Measurements from ENCODE around the gene SYNE1.
"Not testable (repeated sequence)": the region's sequence is repeated elsewhere in the genome, so short reads cannot be mapped to it uniquely, and the experiment has no call there.

The SYNE1 gene

DNA sequence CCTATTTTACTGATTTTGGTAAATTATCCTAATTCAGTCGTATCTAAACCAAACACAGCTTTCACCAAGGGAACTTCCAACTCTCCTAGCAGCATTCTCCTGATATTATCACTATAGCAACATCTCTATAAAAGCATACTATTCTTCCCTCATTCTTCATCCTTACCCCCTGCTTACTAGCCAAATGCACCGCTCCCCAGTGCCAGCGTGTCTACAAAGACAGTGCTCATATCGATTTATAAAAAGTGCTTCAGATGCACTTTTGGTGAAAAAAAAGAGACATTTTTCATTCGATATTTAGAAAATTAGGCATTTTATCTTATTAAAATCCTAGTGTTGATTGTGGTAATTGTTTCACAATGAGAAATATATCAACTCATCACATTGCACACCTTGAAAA, 74.0 kb downstream of the SYNE1 start:
- no peak for DNase-seq

DNA sequence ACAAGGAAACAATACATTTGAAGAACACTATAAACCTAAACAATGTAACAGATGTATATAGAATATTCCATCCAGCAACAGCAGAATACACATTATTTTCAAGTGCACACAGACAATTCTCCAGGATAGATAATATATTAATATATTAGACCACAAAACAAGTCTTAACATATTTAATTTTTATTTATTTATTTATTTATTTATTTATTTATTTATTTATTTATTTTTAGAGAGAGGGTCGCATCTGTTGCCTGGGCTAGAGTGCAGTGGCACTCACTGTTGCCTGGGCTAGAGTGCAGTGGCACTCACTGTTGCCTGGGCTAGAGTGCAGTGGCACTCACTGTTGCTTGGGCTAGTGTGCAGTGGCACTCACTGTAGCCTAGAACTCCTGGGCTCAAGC, 78.4 kb downstream of the SYNE1 start:
- DNase-seq: not testable (repeated sequence)

DNA sequence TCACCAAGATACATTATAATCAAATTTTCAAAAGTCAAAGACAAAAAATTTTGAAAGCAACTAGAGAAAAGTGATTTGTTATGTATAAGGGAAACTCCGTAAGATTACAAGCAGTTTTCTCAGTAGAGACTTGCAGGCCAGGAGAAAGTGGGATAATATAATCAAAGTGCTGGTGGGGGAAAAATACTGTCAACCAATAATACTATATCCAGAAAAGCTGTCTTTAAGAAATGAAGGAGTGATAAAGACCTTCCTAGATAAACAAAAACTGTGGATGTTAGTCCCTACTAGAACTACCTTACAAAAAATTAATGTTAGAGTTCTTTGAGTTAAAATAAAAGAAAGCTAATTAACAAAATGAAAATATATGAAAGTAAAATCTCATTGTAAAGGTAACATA, 79.7 kb downstream of the SYNE1 start:
- DNase-seq: no peak

DNA sequence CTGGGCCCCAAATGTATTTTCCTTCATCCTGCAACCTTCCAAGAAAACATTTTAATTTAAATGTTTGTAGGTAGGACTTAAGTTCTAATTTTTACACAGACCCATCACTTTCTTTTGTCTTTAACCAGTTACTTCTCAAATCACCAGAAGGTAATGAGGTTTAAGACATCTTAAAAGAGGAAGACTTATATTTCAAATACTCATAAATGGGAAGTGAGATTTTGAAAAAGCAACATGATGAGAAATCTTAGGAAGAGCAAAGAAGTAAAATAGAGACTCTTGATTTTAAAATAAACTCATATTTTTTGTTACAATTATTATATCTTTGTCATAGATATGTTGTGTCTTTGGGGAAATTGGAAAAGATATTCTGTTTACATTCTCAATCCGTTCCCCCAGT, 82.3 kb downstream of the SYNE1 start:
- no peak for DNase-seq

DNA sequence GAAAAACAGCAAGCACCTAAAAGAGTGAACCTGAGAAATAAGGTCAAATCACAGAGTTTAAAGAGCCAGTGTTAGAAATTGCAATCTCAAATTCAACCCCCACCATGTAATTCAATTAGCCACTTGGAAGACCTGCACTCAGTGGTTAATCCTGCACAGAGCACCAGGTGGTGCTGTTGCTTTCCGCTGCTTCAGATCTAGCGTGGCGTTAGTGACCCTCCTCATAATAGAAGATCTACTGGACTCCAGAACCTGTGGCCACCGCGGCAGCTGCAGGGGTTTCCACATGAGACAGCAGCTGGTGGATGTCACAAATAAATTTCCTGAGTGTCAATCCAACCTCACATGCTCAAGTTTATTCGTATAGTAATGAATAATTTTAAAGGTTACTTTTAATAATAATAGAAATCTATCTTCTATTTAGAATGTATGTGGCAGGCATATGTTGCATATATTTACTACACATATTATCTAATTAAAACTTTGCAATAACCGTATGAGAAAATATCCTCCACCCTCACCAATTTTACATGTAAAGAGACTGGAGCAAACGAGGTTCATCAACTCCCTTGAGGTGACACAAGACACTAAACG, 84.4 kb downstream of the SYNE1 start:
- DNase-seq: peak; percentile 16

DNA sequence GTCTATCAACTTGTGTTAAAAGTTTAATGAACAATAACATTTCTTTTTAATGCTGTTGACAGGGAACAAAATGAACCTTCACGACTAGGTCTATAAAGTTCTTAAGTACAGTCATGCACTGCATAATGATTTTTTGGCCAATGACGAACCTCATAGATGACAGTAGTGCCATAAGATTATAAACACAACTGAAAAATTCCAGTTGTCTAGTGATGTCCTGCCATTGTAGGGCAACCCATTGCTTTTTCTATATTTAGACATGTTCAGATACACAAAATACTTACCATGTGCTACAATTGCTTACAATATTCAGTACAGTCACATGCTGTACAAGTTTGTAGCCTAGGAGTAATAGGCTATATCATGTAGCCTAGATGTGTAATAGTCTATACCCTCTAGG, 93.6 kb downstream of the SYNE1 start:
- no peak for DNase-seq

DNA sequence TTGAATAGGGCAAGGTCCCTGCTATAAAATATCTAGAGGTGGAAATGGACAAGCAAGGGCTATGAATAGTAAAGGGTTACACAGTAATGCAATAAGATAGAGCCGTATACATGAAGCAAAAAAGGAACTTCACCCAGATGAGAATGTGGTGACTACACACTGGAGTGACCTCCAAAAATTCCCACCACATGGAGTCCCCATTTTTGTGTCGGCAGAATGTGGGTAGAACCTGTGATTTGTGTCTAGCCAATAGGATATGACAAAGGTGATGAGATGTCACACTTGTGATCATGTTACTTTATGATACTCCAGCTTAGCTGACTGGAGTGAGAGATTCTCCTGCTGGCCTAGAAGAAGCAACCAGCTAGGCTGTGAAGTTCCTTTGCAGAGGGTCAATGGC, 96.8 kb downstream of the SYNE1 start:
- no peak for DNase-seq

DNA sequence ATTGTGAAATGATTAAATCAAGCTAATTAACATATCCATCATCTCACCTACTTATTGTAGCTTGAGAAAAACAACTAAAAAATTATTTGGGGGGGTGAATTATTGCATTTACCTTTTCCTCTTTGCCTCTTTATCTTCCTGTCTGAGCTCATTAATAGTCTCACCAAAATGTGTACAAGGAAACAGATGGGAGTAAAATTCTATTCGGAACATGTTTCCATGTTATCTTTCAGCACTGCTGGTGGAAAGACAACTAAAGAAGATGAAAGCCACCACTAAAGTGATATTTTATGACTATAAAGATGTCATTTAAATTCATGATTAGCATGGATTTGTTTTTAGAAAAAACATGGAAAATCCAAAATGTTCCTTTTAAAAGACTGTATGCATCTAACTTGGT, 102.6 kb downstream of the SYNE1 start:
- no peak for DNase-seq

DNA sequence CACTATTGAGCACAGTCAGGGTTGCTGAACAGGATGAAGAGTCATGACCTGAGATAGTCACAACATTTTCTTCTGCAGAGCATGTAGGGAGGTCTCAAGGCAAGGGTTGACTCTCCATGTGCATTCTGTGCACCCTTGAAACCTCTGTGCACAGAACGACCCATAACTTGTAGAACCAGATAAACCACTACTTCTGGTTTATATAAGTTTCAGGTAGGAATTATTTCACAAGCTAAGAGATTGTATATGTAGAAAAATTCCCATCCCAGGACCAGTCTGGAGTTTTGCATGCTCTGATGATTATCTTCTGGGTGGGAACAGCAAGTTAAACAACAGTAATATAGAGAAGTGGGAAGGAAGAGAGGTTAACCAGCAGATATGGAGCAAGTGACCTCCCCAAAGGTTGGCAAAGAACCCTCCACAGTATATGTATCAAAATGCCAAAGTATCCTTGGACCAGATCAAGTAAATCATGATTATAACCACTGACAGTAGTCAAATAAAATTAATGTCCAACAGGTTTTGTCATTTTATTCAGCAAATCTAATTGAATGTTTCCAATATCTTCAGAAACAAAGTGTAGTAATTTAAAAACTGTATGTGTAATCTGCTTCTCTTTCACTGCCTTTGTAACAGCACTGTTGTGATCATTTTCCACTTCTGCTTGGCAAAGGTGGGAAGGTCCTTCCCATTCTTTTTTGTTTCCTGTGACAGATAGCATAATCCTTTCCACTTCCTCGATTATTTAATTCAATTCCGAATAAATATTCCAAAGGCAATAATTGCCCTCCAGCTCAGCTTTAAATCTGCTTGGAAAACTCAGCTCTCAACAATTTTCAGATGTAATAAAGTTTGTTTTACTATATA, 104.4 kb downstream of the SYNE1 start:
- no peak for DNase-seq

DNA sequence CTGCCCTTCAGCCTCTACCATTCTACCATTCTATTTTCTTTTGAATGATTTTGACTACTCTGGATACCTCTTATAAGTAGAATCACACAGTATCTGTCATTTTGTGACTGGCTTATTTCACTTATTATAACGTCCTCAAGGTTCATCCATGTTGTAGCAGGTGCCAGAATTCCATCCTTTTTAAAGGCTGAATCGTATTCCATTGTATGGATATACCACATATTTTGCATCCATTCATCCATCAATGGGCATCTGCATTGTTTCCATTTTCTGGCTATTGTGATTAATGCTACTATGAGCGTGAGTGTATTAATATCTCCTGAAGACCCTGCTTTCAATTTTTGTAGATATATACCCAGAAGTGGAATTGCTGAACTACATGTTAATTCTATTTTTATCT, 105.5 kb downstream of the SYNE1 start:
- no peak for DNase-seq

DNA sequence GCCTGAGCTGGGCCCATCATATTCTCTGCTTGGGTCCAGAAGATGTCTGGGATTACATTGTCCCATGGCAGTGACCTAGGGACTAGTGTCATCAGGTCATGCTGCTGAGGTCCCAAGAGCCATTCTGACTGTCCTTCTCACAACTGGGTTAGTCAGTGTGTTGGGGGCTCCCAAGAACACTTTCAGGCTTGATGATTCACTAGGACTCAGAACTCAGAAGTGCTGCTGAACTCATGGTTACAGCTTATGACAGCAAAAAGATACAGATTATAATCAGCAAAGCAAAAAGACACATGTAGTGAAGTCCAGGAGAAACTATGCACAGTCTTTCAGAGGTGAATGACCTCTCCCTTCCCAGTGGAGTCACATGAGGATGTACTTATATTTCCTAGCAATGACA, 107.8 kb downstream of the SYNE1 start:
- DNase-seq: no peak

DNA sequence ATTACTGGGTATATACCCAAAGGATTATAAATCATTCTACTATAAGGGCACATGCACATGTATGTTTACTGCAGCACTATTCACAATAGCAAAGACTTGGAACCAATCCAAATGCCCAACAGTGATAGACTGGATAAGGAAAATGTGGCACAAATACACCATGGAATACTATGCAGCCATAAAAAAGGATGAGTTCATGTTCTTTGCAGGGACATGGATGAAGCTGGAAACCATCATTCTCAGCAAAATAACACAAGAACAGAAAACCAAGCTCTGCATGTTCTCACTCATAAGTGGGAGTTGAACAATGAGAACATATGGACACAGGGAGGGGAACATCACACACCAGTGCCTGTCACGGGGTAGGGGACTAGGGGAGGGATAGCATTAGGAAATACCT, 123.0 kb downstream of the SYNE1 start:
- not testable (repeated sequence) for DNase-seq

DNA sequence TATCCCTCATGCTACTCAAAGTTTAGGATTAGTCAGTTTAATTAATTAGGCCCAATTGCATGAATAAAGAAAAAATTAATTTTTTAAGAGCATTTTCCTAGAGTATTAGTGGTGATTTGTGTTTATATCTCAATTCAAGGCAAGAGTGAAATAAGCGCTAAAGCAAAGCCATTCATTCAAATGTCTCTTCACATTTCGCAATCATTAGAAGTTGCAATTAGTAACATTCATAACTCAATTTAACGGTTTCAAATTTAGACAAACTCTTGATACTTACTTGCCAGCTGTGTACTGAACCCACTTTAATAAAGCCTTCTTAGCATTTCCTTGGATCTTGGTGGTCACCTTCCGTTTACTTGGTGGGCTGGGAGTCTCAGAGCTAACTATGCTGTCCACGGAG, 127.2 kb downstream of the SYNE1 start:
- no peak for DNase-seq

DNA sequence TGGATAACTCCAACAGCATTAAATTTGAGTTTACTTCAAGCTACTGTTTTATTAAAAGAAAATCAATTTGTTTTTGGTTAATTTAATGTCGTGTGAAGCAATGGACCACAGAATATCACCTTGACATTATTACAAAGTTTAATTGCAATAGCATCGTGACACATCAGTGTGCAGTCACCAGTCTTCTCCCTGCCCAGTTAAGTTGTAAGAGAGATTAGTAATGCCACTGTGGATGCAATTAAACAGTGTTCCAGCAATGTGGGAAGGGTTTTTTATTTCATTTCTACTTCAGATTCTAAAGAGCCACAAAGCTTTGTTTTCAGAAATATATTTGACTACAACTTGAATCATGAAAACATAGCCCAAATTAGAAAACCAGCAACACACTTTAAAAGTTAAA, 128.7 kb downstream of the SYNE1 start:
- DNase-seq: no peak

DNA sequence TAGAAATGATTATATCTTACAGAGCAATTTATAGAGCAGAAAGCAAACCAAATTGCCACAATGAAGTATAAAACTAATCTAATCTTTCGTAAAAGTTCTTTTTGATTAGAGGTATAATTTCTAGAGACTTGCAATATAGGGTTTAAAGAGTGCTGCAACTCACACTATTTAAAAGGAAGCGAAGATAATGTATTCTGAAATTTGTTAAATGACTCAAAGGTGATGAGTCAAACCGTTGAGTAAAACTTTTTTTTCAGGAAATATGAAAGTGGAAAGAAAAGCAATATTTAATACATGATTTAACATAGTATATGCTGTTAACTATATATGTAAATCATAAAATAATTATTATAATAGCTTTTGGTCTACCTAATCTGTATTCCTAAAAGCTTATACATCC, 133.6 kb downstream of the SYNE1 start:
- DNase-seq: no peak

DNA sequence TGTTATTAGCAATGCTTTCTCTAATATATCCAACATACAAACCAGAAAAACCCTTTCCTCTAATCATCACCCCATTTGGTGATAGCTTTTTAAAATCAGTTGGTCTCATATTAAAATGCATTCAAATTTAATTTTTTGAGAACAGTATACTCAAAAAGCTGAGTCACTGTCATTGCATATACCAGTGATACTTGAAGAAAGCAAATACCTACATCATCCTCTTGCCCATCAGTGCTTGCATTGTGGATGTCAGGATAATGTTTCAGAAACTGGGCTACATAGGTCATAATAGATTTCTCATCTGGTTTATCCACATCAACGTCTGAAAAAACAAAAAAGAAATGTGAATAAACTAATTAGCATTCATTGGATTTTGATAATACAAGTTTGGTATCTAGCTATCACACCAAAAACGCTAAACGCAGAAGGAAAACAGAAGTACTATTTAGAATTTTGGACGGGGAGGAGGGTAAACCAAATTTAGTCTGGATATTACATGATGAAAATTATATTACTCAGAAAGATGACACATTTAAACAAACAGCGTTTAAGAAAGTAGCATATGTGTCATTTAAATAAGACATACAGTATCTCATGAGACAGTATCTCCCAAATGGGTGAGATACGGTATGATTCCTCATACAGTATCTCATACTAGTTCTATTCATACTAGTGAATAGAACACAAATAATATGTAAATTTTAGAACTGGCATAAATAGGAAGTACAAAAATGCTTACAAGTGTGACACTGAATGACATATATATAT, 134.6 kb downstream of the SYNE1 start:
- no peak for DNase-seq

DNA sequence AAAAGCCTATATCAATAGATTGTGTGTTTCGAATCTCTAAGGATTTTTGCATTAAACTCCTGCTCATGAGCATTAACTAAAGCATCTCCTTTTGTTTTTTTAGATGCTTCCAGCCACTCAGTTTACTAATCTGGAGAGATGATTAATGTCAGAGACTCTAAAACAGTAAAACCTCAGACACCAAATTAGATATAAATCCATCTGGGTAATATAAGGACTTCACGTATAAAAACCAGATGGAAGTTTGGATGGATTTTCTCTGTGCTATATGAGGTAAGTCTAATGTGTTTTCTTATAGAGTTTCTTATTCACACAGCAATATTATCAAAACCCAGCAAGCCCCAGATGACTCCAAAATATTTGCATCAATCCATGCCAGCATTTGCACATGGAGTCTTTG, 137.2 kb downstream of the SYNE1 start:
- DNase-seq: no peak

DNA sequence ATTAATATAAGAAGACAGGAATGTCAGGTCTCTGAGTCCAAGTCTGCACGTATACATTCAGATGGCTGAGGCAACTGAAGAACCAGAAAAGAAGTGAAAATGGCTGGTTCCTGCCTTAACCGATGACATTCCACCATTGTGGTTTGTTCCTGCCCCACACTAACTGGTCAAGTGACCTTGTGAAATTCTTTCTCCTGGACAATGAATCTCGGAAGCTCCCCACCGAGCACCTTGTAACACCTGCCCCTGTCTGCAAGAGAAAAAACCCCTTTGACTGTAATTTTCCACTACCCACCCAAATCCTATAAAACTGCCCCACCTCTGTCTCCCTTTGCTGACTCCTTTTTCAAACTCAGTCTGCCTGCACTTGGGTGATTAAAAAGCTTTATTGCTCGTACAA, 140.4 kb downstream of the SYNE1 start:
- no peak for DNase-seq

DNA sequence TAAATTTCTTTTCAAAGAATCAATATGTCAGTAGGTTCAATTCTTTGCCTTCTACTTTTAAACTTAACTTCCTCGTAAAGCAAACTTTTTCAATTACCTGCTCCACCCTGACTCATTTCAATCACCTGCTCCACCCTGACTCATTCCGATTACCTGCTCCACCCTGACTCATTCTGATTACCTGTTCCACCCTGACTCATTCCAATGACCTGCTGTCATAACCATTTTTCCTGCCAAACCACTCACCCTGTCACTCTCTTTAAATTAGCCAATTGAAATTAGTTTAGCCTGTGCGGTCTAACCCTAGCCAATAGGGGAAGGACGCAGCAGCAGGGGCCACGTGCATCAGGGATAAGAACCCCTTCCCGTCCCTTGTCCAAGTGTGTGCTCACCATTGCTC, 141.7 kb downstream of the SYNE1 start:
- DNase-seq: not testable (repeated sequence)

DNA sequence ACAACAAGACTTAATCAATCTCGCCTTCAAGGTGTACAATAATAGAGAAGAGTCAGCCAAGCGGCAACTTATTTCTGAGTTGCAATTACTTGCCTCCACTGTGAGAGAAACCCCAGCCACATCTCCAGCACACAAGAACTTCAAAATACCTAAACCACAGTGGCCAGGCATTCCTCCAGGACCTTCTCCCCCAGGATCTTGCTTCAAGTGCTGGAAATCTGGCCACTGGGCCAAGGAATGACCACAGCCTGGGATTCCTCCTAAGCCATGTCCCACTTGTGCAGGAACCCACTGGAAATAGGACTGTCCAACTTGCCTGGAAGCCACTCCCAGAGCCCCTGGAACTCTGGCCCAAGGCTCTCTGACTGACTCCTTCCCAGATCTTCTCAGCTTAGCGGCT, 144.9 kb downstream of the SYNE1 start:
- DNase-seq: not testable (repeated sequence)

DNA sequence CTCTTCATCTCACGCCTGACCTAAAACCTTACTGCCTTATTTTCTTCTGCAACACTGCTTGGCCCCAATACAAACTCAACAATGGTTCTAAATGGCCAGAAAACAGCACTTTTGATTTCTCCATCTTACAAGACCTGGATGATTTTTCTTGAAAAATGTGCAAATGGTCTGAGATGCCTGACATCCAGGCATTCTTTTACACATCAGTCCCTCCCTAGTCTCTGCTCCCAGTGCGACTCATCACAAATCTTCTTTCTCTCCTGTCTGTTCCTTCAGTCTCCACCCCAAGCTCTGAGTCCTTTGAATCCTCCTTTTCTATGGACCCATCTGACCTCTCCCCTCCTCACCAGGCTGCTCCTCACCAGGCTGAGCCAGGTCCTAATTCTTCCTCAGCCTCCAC, 145.7 kb downstream of the SYNE1 start:
- not testable (repeated sequence) for DNase-seq

DNA sequence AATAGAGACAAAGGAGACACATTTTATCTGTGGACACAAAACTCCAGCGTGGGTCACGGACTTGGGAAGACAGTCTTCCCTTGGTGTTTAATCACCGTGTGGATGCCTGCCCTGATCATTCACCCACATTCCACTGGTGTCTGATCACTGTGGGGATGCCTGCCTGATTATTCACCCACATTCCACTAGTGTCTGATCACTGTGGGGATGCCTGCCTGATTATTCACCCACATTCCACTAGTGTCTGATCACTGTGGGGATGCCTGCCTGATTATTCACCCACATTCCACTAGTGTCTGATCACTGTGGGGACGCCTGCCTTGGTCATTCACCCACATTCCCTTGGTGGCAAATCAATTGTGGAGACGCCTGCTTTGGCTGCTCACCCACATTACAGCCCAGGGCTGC, 146.2 kb downstream of the SYNE1 start:
- not testable (repeated sequence) for DNase-seq

DNA sequence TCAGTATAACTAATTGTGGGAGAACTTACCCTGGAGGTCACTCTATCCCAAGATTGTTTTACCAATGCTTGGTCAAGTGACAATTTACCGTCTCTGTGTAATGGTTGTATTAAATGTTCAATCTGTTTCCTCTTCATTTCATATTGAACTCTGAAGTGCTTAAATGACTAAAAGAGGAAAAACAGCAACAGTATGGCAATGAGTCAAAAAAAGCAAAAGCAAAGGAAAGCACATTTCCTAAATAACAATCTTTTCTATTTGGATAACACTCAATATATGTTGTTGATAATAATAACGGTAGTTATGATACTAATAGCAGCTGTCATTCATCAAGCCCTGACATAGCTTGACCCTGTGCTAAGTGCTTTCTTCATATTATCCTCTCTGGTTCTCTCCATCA, 152.4 kb downstream of the SYNE1 start:
- DNase-seq: no peak

DNA sequence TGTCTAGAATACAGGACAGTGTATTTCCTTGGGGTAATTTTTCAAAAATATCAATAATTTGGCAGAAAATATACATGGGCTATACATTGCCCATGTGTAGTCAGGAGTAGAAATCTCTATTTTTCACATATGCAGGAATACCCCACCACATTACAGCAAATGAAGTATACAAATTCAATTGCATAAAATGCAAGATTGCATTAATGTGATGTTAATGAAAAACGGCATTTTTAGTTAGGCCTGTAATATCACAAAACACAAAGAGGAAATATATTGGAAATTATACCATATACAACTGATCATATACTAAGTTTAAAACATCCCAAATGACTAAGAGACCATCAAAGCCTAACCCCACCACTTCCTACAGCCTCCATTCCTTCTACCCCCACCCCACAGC, 154.9 kb downstream of the SYNE1 start:
- DNase-seq: no peak
